ENCODE data around the gene AHDC1. TPM values are rescaled to one million over a fixed set of nuclear protein-coding genes. Genes with fewer than 3 reads are reported as not detected.

Gene AHDC1
- total and polyA plus RNA-seq, 2 of the 13 experiments (the other 11 are each of a cell fraction or from before 2014, with no cell fraction given): 1.0 to 2.7 TPM

DNA sequence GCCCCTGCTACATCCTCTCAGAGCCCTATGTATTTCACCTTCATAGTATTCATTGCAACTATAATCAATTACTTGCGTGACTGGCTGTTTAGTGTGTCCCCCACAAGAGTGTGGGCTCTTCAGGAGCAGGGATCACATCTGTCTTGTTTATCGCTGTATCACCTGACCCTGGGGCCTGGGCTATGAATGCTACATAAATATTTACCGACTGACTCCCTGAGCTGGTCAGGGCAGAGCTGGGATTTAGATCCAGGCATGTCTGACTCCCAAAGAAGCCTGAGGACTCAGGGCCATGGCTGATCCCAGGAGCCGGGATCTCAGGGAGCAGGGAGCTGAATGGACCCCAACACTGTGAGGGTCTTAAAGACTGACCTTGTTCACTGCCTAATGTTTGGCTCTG is 49.7 kb downstream of the AHDC1 start (continued):
- TF ChIP-seq MAFG (CRISPR knock-in tag; IDR thresholded peaks at IDR 0.05): no peak
- TF ChIP-seq, protein P1, sequence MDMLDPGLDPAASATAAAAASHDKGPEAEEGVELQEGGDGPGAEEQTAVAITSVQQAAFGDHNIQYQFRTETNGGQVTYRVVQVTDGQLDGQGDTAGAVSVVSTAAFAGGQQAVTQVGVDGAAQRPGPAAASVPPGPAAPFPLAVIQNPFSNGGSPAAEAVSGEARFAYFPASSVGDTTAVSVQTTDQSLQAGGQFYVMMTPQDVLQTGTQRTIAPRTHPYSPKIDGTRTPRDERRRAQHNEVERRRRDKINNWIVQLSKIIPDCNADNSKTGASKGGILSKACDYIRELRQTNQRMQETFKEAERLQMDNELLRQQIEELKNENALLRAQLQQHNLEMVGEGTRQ (IDR thresholded peaks at IDR 0.05; ENCODE audit: low read depth, low read length): no peak
- TF ChIP-seq, protein P1 (CRISPR knock-in tag; IDR thresholded peaks at IDR 0.05; ENCODE audit: borderline replicate concordance): peak; percentile 60; the same call in 1 of the 2 replicates
- TF ChIP-seq SAP130 (CRISPR knock-in tag; IDR thresholded peaks at IDR 0.05; ENCODE audit: low read depth): peak; percentile 57; the same call in 1 of the 2 replicates
- TF ChIP-seq CBX5 (CRISPR knock-in tag; IDR thresholded peaks at IDR 0.05; ENCODE audit: borderline replicate concordance): no peak
- no peak for TF ChIP-seq ZNF552 (CRISPR knock-in tag; IDR thresholded peaks at IDR 0.05; ENCODE audit: borderline replicate concordance)
- no peak for TF ChIP-seq HNRNPH1 (optimal IDR thresholded peaks at IDR 0.05; ENCODE audit: low read depth, low read length)
- TF ChIP-seq RAD21 (CRISPR knock-in tag; IDR thresholded peaks at IDR 0.05): peak; percentile 14; the same call in 1 of the 2 replicates
- TF ChIP-seq ARID3A (IDR thresholded peaks at IDR 0.05; ENCODE audit: low read depth, low read length): no peak
- TF ChIP-seq TRIM24 (CRISPR knock-in tag; IDR thresholded peaks at IDR 0.05): no peak
- TF ChIP-seq RARA (CRISPR knock-in tag; IDR thresholded peaks at IDR 0.05): peak; percentile 47; the same call in 1 of the 2 replicates
- TF ChIP-seq, protein P2, sequence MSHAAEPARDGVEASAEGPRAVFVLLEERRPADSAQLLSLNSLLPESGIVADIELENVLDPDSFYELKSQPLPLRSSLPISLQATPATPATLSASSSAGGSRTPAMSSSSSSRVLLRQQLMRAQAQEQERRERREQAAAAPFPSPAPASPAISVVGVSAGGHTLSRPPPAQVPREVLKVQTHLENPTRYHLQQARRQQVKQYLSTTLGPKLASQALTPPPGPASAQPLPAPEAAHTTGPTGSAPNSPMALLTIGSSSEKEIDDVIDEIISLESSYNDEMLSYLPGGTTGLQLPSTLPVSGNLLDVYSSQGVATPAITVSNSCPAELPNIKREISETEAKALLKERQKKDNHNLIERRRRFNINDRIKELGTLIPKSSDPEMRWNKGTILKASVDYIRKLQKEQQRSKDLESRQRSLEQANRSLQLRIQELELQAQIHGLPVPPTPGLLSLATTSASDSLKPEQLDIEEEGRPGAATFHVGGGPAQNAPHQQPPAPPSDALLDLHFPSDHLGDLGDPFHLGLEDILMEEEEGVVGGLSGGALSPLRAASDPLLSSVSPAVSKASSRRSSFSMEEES (CRISPR knock-in tag; IDR thresholded peaks at IDR 0.05): peak; percentile 85
- TF ChIP-seq KLF12 (CRISPR knock-in tag; IDR thresholded peaks at IDR 0.05; ENCODE audit: borderline replicate concordance): no peak
- 0 out of 2 replicates have a peak, but pooled peaks have one; percentile 30 for TF ChIP-seq ZNF264 (CRISPR knock-in tag; IDR thresholded peaks at IDR 0.05)
- peak; percentile 39 for TF ChIP-seq SALL1 (CRISPR knock-in tag; IDR thresholded peaks at IDR 0.05)
- TF ChIP-seq ZNF607 (CRISPR knock-in tag; IDR thresholded peaks at IDR 0.05; ENCODE audit: borderline replicate concordance): peak; percentile 50; the same call in 1 of the 2 replicates
- TF ChIP-seq NFE2L1 (CRISPR knock-in tag; IDR thresholded peaks at IDR 0.05; ENCODE audit: borderline replicate concordance): no peak
- TF ChIP-seq MXI1 (IDR thresholded peaks at IDR 0.05; ENCODE audit: borderline replicate concordance, low read depth, low read length): peak; percentile 26; the same call in 1 of the 3 replicates
- TF ChIP-seq FOXJ3 (CRISPR knock-in tag; IDR thresholded peaks at IDR 0.05; ENCODE audit: borderline replicate concordance): peak; percentile 74; the same call in 1 of the 2 replicates
- TF ChIP-seq ARID4A (CRISPR knock-in tag; IDR thresholded peaks at IDR 0.05; ENCODE audit: borderline replicate concordance): peak; percentile 12; the same call in 1 of the 2 replicates
- no peak for TF ChIP-seq NR3C1 (CRISPR knock-in tag; IDR thresholded peaks at IDR 0.05)

Data from HepG2 (cell line).